Measurements from ENCODE around the gene CD70.
"Not testable (repeated sequence)": the region's sequence is repeated elsewhere in the genome, so short reads cannot be mapped to it uniquely, and the experiment has no call there.

CD70 gene

GRCh38 chr19:6586056-6586455 lies 4.9 kb downstream of the CD70 start:
- intact Hi-C loops (cut with DNase I; ENCODE audit: low total_unique reads) = no loop called here
- peaks cover 0 to 77% of the 10 kb centered on the region in 2 donors for H3K27me3 ChIP-seq
- H3K27ac ChIP-seq = no peak overlapping the region
- no peaks in the 10 kb centered on the region for H3K9me3 ChIP-seq
- TF ChIP-seq CTCF (IDR thresholded peaks at IDR 0.05) = no peak
- H3K4me1 ChIP-seq = peaks cover 0 to 24% (median 11%) of the 10 kb centered on the region in 4 donors
- no peak for DNase-seq
- H3K36me3 ChIP-seq = no peaks in the 10 kb centered on the region
- H3K4me3 ChIP-seq = no peak overlapping the region

GRCh38 chr19:6582515-6583484 lies 8.2 kb downstream of the CD70 start:
- DNase-seq; intact Hi-C loops (cut with DNase I; ENCODE audit: low total_unique reads); H3K27ac ChIP-seq; H3K4me3 ChIP-seq; H3K36me3 ChIP-seq; H3K9me3 ChIP-seq: not testable (repeated sequence)
- Histone ChIP-seq H3K4me1 (peaks cover 0 to 14% (median 4%) of the 10 kb centered on the region in 4 donors), H3K27me3 (peaks cover 0 to 44% of the 10 kb centered on the region in 2 donors)

GRCh38 chr19:6580313-6580712 lies 10.6 kb downstream of the CD70 start:
- no peak overlapping the region for H3K27ac ChIP-seq
- H3K4me3 ChIP-seq = no peak overlapping the region
- no peaks in the 10 kb centered on the region for H3K36me3 ChIP-seq
- peaks cover 0 to 20% of the 10 kb centered on the region in 2 donors for H3K27me3 ChIP-seq
- no peaks in the 10 kb centered on the region for H3K4me1 ChIP-seq
- DNase-seq = no peak
- TF ChIP-seq CTCF (IDR thresholded peaks at IDR 0.05) = no peak
- intact Hi-C loops (cut with DNase I; ENCODE audit: low total_unique reads) = no loop called here
- H3K9me3 ChIP-seq = no peaks in the 10 kb centered on the region

GRCh38 chr19:6579450-6580178 lies 11.3 kb downstream of the CD70 start:
- no peak overlapping the region for H3K4me3 ChIP-seq
- intact Hi-C loops (cut with DNase I; ENCODE audit: low total_unique reads) = no loop called here
- peaks cover 0 to 14% of the 10 kb centered on the region in 2 donors for H3K27me3 ChIP-seq
- TF ChIP-seq CTCF (IDR thresholded peaks at IDR 0.05) = no peak
- no peak overlapping the region for H3K27ac ChIP-seq
- H3K4me1 ChIP-seq = no peaks in the 10 kb centered on the region
- no peak for DNase-seq
- no peaks in the 10 kb centered on the region for H3K9me3 ChIP-seq
- no peaks in the 10 kb centered on the region for H3K36me3 ChIP-seq

- no peaks in the 10 kb centered on the region for H3K36me3 ChIP-seq
- no peak for TF ChIP-seq CTCF (IDR thresholded peaks at IDR 0.05)
- no peak for DNase-seq
- H3K4me1 ChIP-seq = no peaks in the 10 kb centered on the region
- no peak overlapping the region for H3K27ac ChIP-seq
- H3K27me3 ChIP-seq = peaks cover 0 to 3% of the 10 kb centered on the region in 2 donors
- intact Hi-C loops (cut with DNase I; ENCODE audit: low total_unique reads) = no loop called here
- no peak overlapping the region for H3K4me3 ChIP-seq
- H3K9me3 ChIP-seq = no peaks in the 10 kb centered on the region
These were observed 13.3 kb downstream of the CD70 start for GRCh38 chr19:6577476-6578125.
